SK-N-SH (cell line): ENCODE data around the gene TLX1. TPM values are rescaled to one million over a fixed set of nuclear protein-coding genes. Genes with fewer than 3 reads are reported as not detected.

Experiments
- CTCF ChIA-PET: fragments of 300-600, 350-600 bp; formaldehyde crosslinking; extraction: SDS; loops from one replicate; lab custom pipeline; 2021; lab: Yijun Ruan, JAX
- POLR2A ChIA-PET: fragments of 350-600 bp; sonication (Branson Sonifier 250); formaldehyde crosslinking; extraction: SDS; loops from one replicate; lab custom pipeline; 2020; ENCODE audit warnings: antibody characterized with exemption, inconsistent platforms; lab: Yijun Ruan, JAX
- DNase-seq: peaks from one replicate; pipeline ENCODE4 v3.0.0; 2012
- H2AFZ ChIP-seq: fragments of 200-600 bp; sonication (generic); 2 replicates; pipeline ENCODE4 v1.8.1; 2016; ENCODE audit warnings: antibody characterized with exemption, mild to moderate bottlenecking, low read depth
- H3F3A ChIP-seq: fragments of 200-600 bp; sonication (generic); replicated peaks from 2 replicates; pipeline ENCODE3; 2016; ENCODE audit warnings: antibody characterized with exemption, mild to moderate bottlenecking; ENCODE audit not compliant: insufficient read depth
- H3K27ac ChIP-seq, 2 experiments: fragments of 200-500 bp in 1 of 2; fragments of 200-600 bp in 1 of 2; sonication (Bioruptor generic) in 1 of 2; sonication (generic), shearing (Covaris generic) in 1 of 2; 2 replicates each; pipeline versions ENCODE4 v1.5.1 to v1.6.1; 2014 to 2016; ENCODE audit warnings: low read depth in 2 of 2, inconsistent platforms in 1 of 2, low read length in 1 of 2, mild to moderate bottlenecking in 1 of 2, mixed read lengths in 1 of 2
- H3K27me3 ChIP-seq: fragments of 200-600 bp; sonication (generic), shearing (Covaris generic); 2 replicates; pipeline ENCODE4 v1.6.1; 2016; ENCODE audit warnings: mixed run types; ENCODE audit not compliant: insufficient read depth
- H3K36me3 ChIP-seq, 2 experiments: fragments of 200-500 bp in 1 of 2; fragments of 200-600 bp in 1 of 2; sonication (Bioruptor generic) in 1 of 2; sonication (generic) in 1 of 2; replicated peaks in 1 of 2; 2 replicates each; pipeline versions ENCODE3 to v1.5.1; 2014 to 2016; ENCODE audit warnings: low read length in 1 of 2, mild to moderate bottlenecking in 1 of 2; ENCODE audit not compliant: insufficient read depth in 2 of 2, control insufficient read depth in 1 of 2
- H3K4me1 ChIP-seq, 2 experiments: fragments of 200-500 bp in 1 of 2; fragments of 200-600 bp in 1 of 2; sonication (Bioruptor generic) in 1 of 2; sonication (generic), shearing (Covaris generic) in 1 of 2; 2 replicates each; pipeline versions ENCODE4 v1.5.1 to v1.6.1; 2014 to 2016; ENCODE audit warnings: low read depth in 1 of 2, low read length in 1 of 2, mixed run types in 1 of 2; ENCODE audit not compliant: insufficient read depth in 2 of 2, control insufficient read depth in 1 of 2
- H3K4me2 ChIP-seq: fragments of 200-600 bp; sonication (generic), shearing (Covaris generic); 2 replicates; pipeline ENCODE4 v1.6.1; 2017; ENCODE audit warnings: mixed run types
- H3K4me3 ChIP-seq, 2 experiments: fragments of 200-500 bp in 1 of 2; fragments of 200-600 bp in 1 of 2; sonication (Bioruptor generic) in 1 of 2; sonication (generic), shearing (Covaris generic) in 1 of 2; 2 replicates each; pipeline versions ENCODE4 v1.5.1 to v1.8.1; 2014 to 2016; ENCODE audit warnings: low read depth in 2 of 2, inconsistent platforms in 1 of 2, low read length in 1 of 2, mild to moderate bottlenecking in 1 of 2, mixed read lengths in 1 of 2, moderate library complexity in 1 of 2
- H3K79me2 ChIP-seq: fragments of 200-600 bp; sonication (generic); 2 replicates; pipeline ENCODE4 v1.8.1; 2017; ENCODE audit warnings: mild to moderate bottlenecking; ENCODE audit not compliant: insufficient read depth
- H3K9ac ChIP-seq: fragments of 200-600 bp; sonication (generic); 2 replicates; pipeline ENCODE4 v1.6.1; 2017; ENCODE audit warnings: mixed run types
- H3K9me2 ChIP-seq: fragments of 200-600 bp; sonication (generic); 2 replicates; pipeline ENCODE4 v1.6.1; 2017; ENCODE audit warnings: mixed run types
- H3K9me3 ChIP-seq: fragments of 200-600 bp; sonication (generic); 2 replicates; pipeline ENCODE4 v1.6.1; 2017; ENCODE audit warnings: mixed run types, mild to moderate bottlenecking, moderate library complexity
- H4K20me1 ChIP-seq: fragments of 200-600 bp; sonication (generic); 2 replicates; pipeline ENCODE4 v1.6.1; 2017; ENCODE audit warnings: mild to moderate bottlenecking, mixed run types; ENCODE audit not compliant: insufficient read depth
- CHD2 ChIP-seq: fragments of 150-350 bp; IDR thresholded peaks from 2 replicates; pipeline ENCODE4 v1.6.1; 2018; ENCODE audit warnings: low read length; ENCODE audit not compliant: partially characterized antibody
- CTCF ChIP-seq: fragments of 200-600 bp; sonication (generic); IDR thresholded peaks from 2 replicates; pipeline ENCODE4 v1.6.1; 2017; ENCODE audit warnings: antibody characterized with exemption, mild to moderate bottlenecking, moderate library complexity
- ELF1 ChIP-seq: IDR thresholded peaks from 2 replicates; pipeline ENCODE4 v1.4.0; 2012
- EP300 ChIP-seq, 2 experiments: IDR thresholded peaks; 2 replicates each; pipeline versions ENCODE4 v1.4.0 to v1.6.1; 2012; ENCODE audit warnings: borderline replicate concordance in 1 of 2, low read depth in 1 of 2, low read length in 1 of 2
- EZH2phosphoT487 ChIP-seq: fragments of 200-600 bp; sonication (generic); IDR thresholded peaks from 2 replicates; pipeline ENCODE4 v1.6.1; 2017; ENCODE audit warnings: low read depth, mixed run types, mild to moderate bottlenecking, antibody characterized with exemption, moderate library complexity, borderline replicate concordance
- FOSL2 ChIP-seq: IDR thresholded peaks from 2 replicates; pipeline ENCODE4 v1.4.0; 2012; ENCODE audit warnings: low read depth, mild to moderate bottlenecking, moderate library complexity, borderline replicate concordance
- GABPA ChIP-seq: IDR thresholded peaks from 2 replicates; pipeline ENCODE4 v1.4.0; 2012; ENCODE audit warnings: low read depth, mild to moderate bottlenecking
- GATA2 ChIP-seq: sonication (generic); formaldehyde crosslinking; IDR thresholded peaks from 2 replicates; pipeline ENCODE4 v1.5.0; 2020; ENCODE audit warnings: mild to moderate bottlenecking, missing genetic modification reagents
- IRF3 ChIP-seq: fragments of 150-350 bp; IDR thresholded peaks from 2 replicates; pipeline ENCODE4 v1.6.1; 2016; ENCODE audit warnings: mild to moderate bottlenecking, low read depth, low read length
- JUND ChIP-seq: IDR thresholded peaks from 2 replicates; pipeline ENCODE4 v1.4.0; 2012
- MEF2A ChIP-seq: IDR thresholded peaks from 2 replicates; pipeline ENCODE4 v1.4.0; 2012; ENCODE audit warnings: low read depth, borderline replicate concordance
- MXI1 ChIP-seq: IDR thresholded peaks from 2 replicates; pipeline ENCODE4 v1.6.1; 2012; ENCODE audit warnings: mild to moderate bottlenecking, low read depth, low read length, improper control_type of control experiment
- POLR2AphosphoS5 ChIP-seq: IDR thresholded peaks from 2 replicates; pipeline ENCODE4 v1.6.1; 2012; ENCODE audit warnings: low read depth, low read length
- RAD21 ChIP-seq: IDR thresholded peaks from 2 replicates; pipeline ENCODE4 v1.6.1; 2012; ENCODE audit warnings: mild to moderate bottlenecking, low read length
- RFX5 ChIP-seq: IDR thresholded peaks from 2 replicates; pipeline ENCODE4 v1.6.1; 2012; ENCODE audit warnings: mild to moderate bottlenecking, improper control_type of control experiment, low read length
- RXRA ChIP-seq: IDR thresholded peaks from 2 replicates; pipeline ENCODE4 v1.4.0; 2012; ENCODE audit warnings: low read depth, mild to moderate bottlenecking, borderline replicate concordance
- SMC3 ChIP-seq: IDR thresholded peaks from 2 replicates; pipeline ENCODE4 v1.6.1; 2012; ENCODE audit warnings: low read depth, low read length, improper control_type of control experiment
- TAF1 ChIP-seq: IDR thresholded peaks from 2 replicates; pipeline ENCODE4 v1.6.1; 2012; ENCODE audit warnings: low read depth, mild to moderate bottlenecking, low read length, moderate library complexity, borderline replicate concordance
- TCF12 ChIP-seq: IDR thresholded peaks from 2 replicates; pipeline ENCODE4 v1.4.0; 2012
- USF1 ChIP-seq: IDR thresholded peaks from 2 replicates; pipeline ENCODE4 v1.4.0; 2012; ENCODE audit warnings: low read depth, borderline replicate concordance
- USF2 ChIP-seq: fragments of 150-350 bp; IDR thresholded peaks from 2 replicates; pipeline ENCODE4 v1.6.1; 2017; ENCODE audit warnings: antibody characterized with exemption, low read length, low read depth, borderline replicate concordance
- YY1 ChIP-seq: IDR thresholded peaks from 2 replicates; pipeline ENCODE4 v1.4.0; 2012; ENCODE audit warnings: low read depth, mild to moderate bottlenecking
- WGBS: methylation state at CpG from one replicate; pipeline ENCODE4 v1.1.6; 2017; ENCODE audit warnings: low lambda C conversion rate; 5-methylcytosine and 5-hydroxymethylcytosine counted together
- polyA plus RNA-seq, 3 experiments: library from polyadenylated mRNA; depleted of rRNA; stranded (reverse); fragments of >200 nt; gene quantifications; 2 replicates each; pipeline ENCODE4 v1.2.3, GENCODE V29; 2012

Gene TLX1
- polyA plus RNA-seq, 1 of the 3 experiments (the other 2 are of a cell fraction): not detected

- no peak for DNase-seq
- no peak overlapping the region for H3K9ac ChIP-seq
- CTCF ChIA-PET: interaction anchor here (1.6 to 21.6 kb wide), 10 partner anchors 9 to 129 kb away, joined by 12 to 972 read pairs (median 51); partner anchors contain the start of genes KAZALD1 and TLX1
- no peaks in the 10 kb centered on the region for H3F3A ChIP-seq
- H3K9me2 ChIP-seq: no peaks in the 10 kb centered on the region
- no peaks in the 10 kb centered on the region for H3K79me2 ChIP-seq
- no peak overlapping the region for H3K27ac ChIP-seq
- peaks cover 0 to 3% of the 10 kb centered on the region in 2 experiments; a peak in 1 of 4 replicates for H3K4me1 ChIP-seq
- peaks cover 38% of the 10 kb centered on the region for H3K27me3 ChIP-seq
- no peak for TF ChIP-seq YY1
- no peak for TF ChIP-seq USF2
- no peak for TF ChIP-seq JUND
- TF ChIP-seq MEF2A: no peak
- no peak for TF ChIP-seq MXI1
- TF ChIP-seq RAD21: no peak
- TF ChIP-seq RFX5: no peak
- no peak for TF ChIP-seq RXRA
- TF ChIP-seq FOSL2: no peak
- no peak for TF ChIP-seq EP300 (IDR thresholded peaks at IDR 0.05; ENCODE audit: borderline replicate concordance in 1 of 2, low read depth in 1 of 2, low read length in 1 of 2)
- no peak for TF ChIP-seq CHD2
- TF ChIP-seq POLR2AphosphoS5: no peak
- TF ChIP-seq TCF12: no peak
- TF ChIP-seq GATA2 (CRISPR knock-in tag): no peak
- no peak for TF ChIP-seq SMC3
- TF ChIP-seq USF1: no peak
- no peak for TF ChIP-seq IRF3
- TF ChIP-seq ELF1: no peak
- TF ChIP-seq EZH2phosphoT487: no peak
- H2AFZ ChIP-seq: no peak overlapping the region
- no peaks in the 10 kb centered on the region for H4K20me1 ChIP-seq
- no peak overlapping the region for H3K4me3 ChIP-seq
- H3K36me3 ChIP-seq: no peaks in the 10 kb centered on the region
- no peaks in the 10 kb centered on the region for H3K9me3 ChIP-seq
- WGBS: 67% methylated on average over 1 of the region's 1 CpG
- POLR2A ChIA-PET: no interaction called here
- H3K4me2 ChIP-seq: no peak overlapping the region
These were observed 12.2 kb downstream of the TLX1 start for GRCh38 chr10:101143345-101143630.

GRCh38 chr10:101144053-101144452 lies 13.0 kb downstream of the TLX1 start:
- Histone ChIP-seq H3K4me3 (no peak overlapping the region), H3K9me2 (no peaks in the 10 kb centered on the region), H3K4me1 (peaks cover 0 to 3% of the 10 kb centered on the region in 2 experiments; a peak in 1 of 4 replicates), H3K4me2 (no peak overlapping the region), H2AFZ (no peak overlapping the region), H3K27ac (no peak overlapping the region), H3K9me3 (no peaks in the 10 kb centered on the region), H3K9ac (no peak overlapping the region), H4K20me1 (no peaks in the 10 kb centered on the region), H3K36me3 (no peaks in the 10 kb centered on the region), H3F3A (no peaks in the 10 kb centered on the region), H3K79me2 (no peaks in the 10 kb centered on the region), H3K27me3 (peaks cover 43% of the 10 kb centered on the region)
- CTCF ChIA-PET: interaction anchor here (1.6 to 21.6 kb wide), 5 partner anchors 14 to 94 kb away, joined by 3 to 972 read pairs (median 95); partner anchors contain the start of gene KAZALD1
- DNase-seq: no peak
- POLR2A ChIA-PET: no interaction called here
- TF ChIP-seq TCF12 (no peak), MEF2A (no peak), MXI1 (no peak), USF2 (no peak), CTCF (no peak), USF1 (no peak), GABPA (no peak), TAF1 (no peak), IRF3 (no peak), RAD21 (no peak)
